Ovary (tissue), 9 donors: ENCODE measurements around the gene MKNK1. TPM values are rescaled to one million over a fixed set of nuclear protein-coding genes. Genes with fewer than 3 reads are reported as not detected.

Source experiments
- DNase-seq, 5 donors: peaks; one replicate each; pipeline ENCODE4 v3.0.0-alpha.2; 2019 to 2020
- H3K27ac ChIP-seq, 2 donors: fragments of 200-600 bp; one replicate each; pipeline versions ENCODE4 v1.5.1 to v1.8.0; 2019 to 2022
- H3K27me3 ChIP-seq: fragments of 200-600 bp; one replicate; pipeline ENCODE4 v1.8.0; 2022
- H3K36me3 ChIP-seq: fragments of 200-600 bp; sonication (generic); one replicate; pipeline ENCODE4 v1.5.1; 2019
- H3K4me1 ChIP-seq: one replicate; pipeline ENCODE4 v1.8.1; 2013; ENCODE audit warnings: mild to moderate bottlenecking, moderate library complexity; ENCODE audit not compliant: insufficient read depth
- H3K4me3 ChIP-seq: fragments of 200-600 bp; sonication (generic); one replicate; pipeline ENCODE4 v1.5.1; 2017
- H3K9me3 ChIP-seq, 2 donors: fragments of 200-600 bp in 1 of 2; sonication (generic) in 1 of 2; one replicate each; pipeline versions ENCODE4 v1.5.1 to v1.8.1; 2013 to 2019; ENCODE audit warnings: mild to moderate bottlenecking in 1 of 2, moderate library complexity in 1 of 2
- EP300 ChIP-seq: sonication (generic); formaldehyde crosslinking; IDR thresholded peaks from one replicate; pipeline ENCODE4 v1.6.1; 2017; ENCODE audit warnings: antibody characterized with exemption
- POLR2A ChIP-seq: fragments of 450-650 bp; IDR thresholded peaks from one replicate; pipeline ENCODE4 v1.6.1; 2017; ENCODE audit warnings: antibody characterized with exemption, mild to moderate bottlenecking, moderate library complexity
- WGBS, 3 donors: extraction: QIAGEN DNeasy Blood & Tissue Kit in 1 of 3; methylation state at CpG; one replicate each; pipeline versions ENCODE4 v1.1.5 to v1.1.7; 2013 to 2017; 5-methylcytosine and 5-hydroxymethylcytosine counted together
- intact Hi-C, 4 donors: fragments of 100-400 bp; cut with DNase I; formaldehyde crosslinking; loops; one replicate each; pipeline versions ENCODE4 v1.11.0 to v1.15.1; 2022 to 2023
- polyA plus RNA-seq, 2 donors: library from polyadenylated mRNA; stranded (reverse); fragments of 200-250 nt in 1 of 2; fragments of 350-450 nt in 1 of 2; fragmentation: Illumina TruSeq in 1 of 2; extraction: RNeasy Lipid Tissue Mini Kit (QIAGEN cat#74804) in 1 of 2; gene quantifications; one replicate each; pipeline ENCODE4 v1.2.3, GENCODE V29; 2013 to 2014
- total RNA-seq, 7 donors: library from RNA; depleted of rRNA in 2 of 7; stranded (reverse); fragments of >200 nt in 2 of 7; fragmentation: NEBNext Ultra II Directional in 3 of 7; extraction: Animal tissue kit (Norgen Biotek cat#: 25700) in 3 of 7; gene quantifications; one replicate each; pipeline versions ENCODE4 v1.1.0 to v1.2.4, GENCODE V29; 2016 to 2023
- TF ChIP-seq, protein P1 (sequence below), 3 donors: fragments of 450-650 bp in 2 of 3; fragments of 200-600 bp in 1 of 3; IDR thresholded peaks; one replicate each; pipeline versions ENCODE4 v1.5.1 to v1.8.0; 2016 to 2022; ENCODE audit warnings: antibody characterized with exemption in 3 of 3, mild to moderate bottlenecking in 1 of 3
- donor health status: DM: no; HTN: no; CAD: no; lungs with moderate emphysema.
- donor health status: DM: no; HTN: no; CAD: no.
- donor health status: Bipolar disorder and iron deficiency.
- donor health status: DM: yes; HTN: yes; CAD: no.
- donor health status: DM: no; HTN: no; CAD: no.
- donor health status: DM: yes; HTN: yes; CAD: no.

The MKNK1 gene
- total and polyA plus RNA-seq, 9 donors, result 21.0 to 39.3 (median 24.9) TPM

- Histone ChIP-seq H3K9me3 (no peaks in the 10 kb centered on the region), H3K4me3 (no peak overlapping the region), H3K4me1 (no peaks in the 10 kb centered on the region), H3K27me3 (no peaks in the 10 kb centered on the region), H3K27ac (no peak overlapping the region), H3K36me3 (no peaks in the 10 kb centered on the region)
- no peak for TF ChIP-seq POLR2A
- TF ChIP-seq EP300, result no peak
- TF ChIP-seq, protein P1, sequence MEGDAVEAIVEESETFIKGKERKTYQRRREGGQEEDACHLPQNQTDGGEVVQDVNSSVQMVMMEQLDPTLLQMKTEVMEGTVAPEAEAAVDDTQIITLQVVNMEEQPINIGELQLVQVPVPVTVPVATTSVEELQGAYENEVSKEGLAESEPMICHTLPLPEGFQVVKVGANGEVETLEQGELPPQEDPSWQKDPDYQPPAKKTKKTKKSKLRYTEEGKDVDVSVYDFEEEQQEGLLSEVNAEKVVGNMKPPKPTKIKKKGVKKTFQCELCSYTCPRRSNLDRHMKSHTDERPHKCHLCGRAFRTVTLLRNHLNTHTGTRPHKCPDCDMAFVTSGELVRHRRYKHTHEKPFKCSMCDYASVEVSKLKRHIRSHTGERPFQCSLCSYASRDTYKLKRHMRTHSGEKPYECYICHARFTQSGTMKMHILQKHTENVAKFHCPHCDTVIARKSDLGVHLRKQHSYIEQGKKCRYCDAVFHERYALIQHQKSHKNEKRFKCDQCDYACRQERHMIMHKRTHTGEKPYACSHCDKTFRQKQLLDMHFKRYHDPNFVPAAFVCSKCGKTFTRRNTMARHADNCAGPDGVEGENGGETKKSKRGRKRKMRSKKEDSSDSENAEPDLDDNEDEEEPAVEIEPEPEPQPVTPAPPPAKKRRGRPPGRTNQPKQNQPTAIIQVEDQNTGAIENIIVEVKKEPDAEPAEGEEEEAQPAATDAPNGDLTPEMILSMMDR (IDR thresholded peaks at IDR 0.05), result no peak
- WGBS, 3 donors, result 84 to 86% (median 86%) methylated on average over 6 of the region's 6 CpGs
- DNase-seq, result no peak
- intact Hi-C loops, result no loop called here
These were observed 49.9 kb downstream of the MKNK1 start for GRCh38 chr1:46554236-46554596.

DNA sequence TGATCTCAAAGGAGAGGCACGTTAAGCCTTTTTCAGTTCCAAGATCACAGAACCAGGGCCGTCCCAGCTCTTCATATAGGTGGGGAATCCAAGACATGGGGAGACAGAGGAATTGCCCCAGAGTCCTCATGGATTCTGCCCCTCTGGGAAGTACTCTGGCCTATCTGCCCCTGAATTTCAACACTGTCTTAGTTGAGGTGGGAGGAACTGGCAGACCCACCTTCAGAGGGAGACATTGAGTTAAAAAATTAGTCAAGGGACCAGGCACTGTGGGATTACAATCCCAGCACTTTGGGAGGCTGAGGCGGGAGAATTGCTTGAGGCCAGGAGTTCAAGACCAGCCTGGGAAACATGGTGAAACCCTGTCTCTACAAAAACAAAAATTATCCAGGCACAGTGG is 50.6 kb downstream of the MKNK1 start:
- Histone ChIP-seq H3K9me3 (no peaks in the 10 kb centered on the region), H3K4me1 (no peaks in the 10 kb centered on the region), H3K36me3 (no peaks in the 10 kb centered on the region), H3K4me3 (no peak overlapping the region), H3K27ac (no peak overlapping the region), H3K27me3 (no peaks in the 10 kb centered on the region)
- no peak for DNase-seq
- intact Hi-C loops, result no loop called here
- TF ChIP-seq EP300, result no peak
- TF ChIP-seq, protein P1 (IDR thresholded peaks at IDR 0.05), result no peak
- no peak for TF ChIP-seq POLR2A
- 86 to 90% (median 87%) methylated on average over 3 of the region's 3 CpGs for WGBS, 3 donors

- Histone ChIP-seq H3K27ac (no peak overlapping the region), H3K36me3 (no peaks in the 10 kb centered on the region), H3K27me3 (no peaks in the 10 kb centered on the region), H3K9me3 (no peaks in the 10 kb centered on the region), H3K4me3 (no peak overlapping the region), H3K4me1 (no peaks in the 10 kb centered on the region)
- DNase-seq, result no peak
- TF ChIP-seq POLR2A, result no peak
- TF ChIP-seq, protein P1 (IDR thresholded peaks at IDR 0.05), result no peak
- no peak for TF ChIP-seq EP300
- 88 to 90% (median 88%) methylated on average over 10 of the region's 10 CpGs for WGBS, 3 donors
- intact Hi-C loops, result no loop called here
These were observed 51.5 kb downstream of the MKNK1 start for GRCh38 chr1:46552357-46553237.

- DNase-seq, result no peak
These were observed 52.4 kb downstream of the MKNK1 start, which contains the start of gene KNCN for GRCh38 chr1:46551597-46552095. Gene KNCN, minus strand, starts transcription at chr1:46551647. Its CDS starts 432 bp downstream, at chr1:46551215.

More at GRCh38 chr1:46551597-46552095, 52.4 kb downstream of the MKNK1 start, which contains the start of gene KNCN:
- no peak within 1 kb of the TSS for H3K27ac ChIP-seq
- H3K4me1 ChIP-seq, result no peaks in the 10 kb centered on the region
- TF ChIP-seq POLR2A (no peak), EP300 (no peak)
- TF ChIP-seq, protein P1 (IDR thresholded peaks at IDR 0.05), result no peak
- intact Hi-C loops, result no loop called here
- H3K36me3 ChIP-seq, result no peaks in the 10 kb centered on the region
- H3K27me3 ChIP-seq, result no peaks in the 10 kb centered on the region
- H3K9me3 ChIP-seq, result no peaks in the 10 kb centered on the region
- 68 to 75% (median 69%) methylated on average over 6 of the region's 6 CpGs for WGBS, 3 donors
- no peak within 1 kb of the TSS for H3K4me3 ChIP-seq
